Measurements from ENCODE around the gene FMN1.

The FMN1 gene

DNA sequence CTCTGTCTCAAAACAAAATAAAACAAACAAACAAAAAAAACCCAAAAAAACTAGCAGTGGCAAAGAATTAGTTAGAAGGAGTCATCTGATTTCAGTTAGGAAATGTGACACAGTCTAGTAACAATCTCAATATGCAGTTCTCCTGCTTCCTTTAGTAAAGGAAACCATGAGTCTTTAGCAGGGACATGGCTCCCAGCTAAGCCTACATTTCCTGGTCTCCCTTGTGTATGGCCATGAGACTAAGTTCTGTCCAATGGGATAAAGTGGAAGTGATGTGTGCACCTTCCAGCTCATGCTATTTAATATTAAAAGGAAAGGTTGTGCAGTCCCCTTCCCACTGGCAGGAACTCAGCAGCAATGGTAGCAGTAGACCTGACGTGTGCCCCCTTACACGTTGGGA lies 402.1 kb downstream of the FMN1 start:
- DNase-seq (ENCODE audit: low read depth in 1 of 2, low spot score in 1 of 2), result no peak

DNA sequence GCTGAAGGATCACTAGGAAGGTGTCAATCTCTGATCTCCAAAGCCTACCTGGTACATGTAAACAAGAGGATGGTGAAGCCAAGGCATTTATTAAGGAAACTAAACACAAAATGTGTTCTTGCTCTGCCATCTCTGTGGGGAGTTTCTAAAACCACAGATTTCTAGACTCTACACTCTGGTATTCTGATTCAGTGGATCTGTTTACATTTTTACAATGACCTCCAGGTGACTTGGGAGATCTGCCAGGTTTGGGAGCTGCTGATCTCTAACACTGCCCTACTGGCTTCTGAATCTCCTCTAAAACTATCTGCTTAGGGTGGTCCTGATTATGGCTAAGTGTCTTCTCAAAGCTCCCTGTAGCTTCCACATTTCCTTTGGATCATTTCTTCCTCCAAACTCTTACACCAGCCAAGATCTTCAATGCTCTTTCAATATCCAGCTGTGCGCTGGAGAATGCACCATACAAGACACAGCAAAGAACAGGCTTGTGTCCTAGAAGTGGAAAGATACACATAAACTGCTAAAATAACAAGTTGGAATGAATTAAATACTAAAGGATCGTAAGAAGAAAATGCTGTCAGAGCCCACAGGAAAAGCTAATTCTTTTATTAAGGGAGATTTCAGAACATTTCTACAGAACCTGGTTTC lies 404.0 kb downstream of the FMN1 start:
- no peak for DNase-seq (ENCODE audit: low read depth in 1 of 2, low spot score in 1 of 2)

DNA sequence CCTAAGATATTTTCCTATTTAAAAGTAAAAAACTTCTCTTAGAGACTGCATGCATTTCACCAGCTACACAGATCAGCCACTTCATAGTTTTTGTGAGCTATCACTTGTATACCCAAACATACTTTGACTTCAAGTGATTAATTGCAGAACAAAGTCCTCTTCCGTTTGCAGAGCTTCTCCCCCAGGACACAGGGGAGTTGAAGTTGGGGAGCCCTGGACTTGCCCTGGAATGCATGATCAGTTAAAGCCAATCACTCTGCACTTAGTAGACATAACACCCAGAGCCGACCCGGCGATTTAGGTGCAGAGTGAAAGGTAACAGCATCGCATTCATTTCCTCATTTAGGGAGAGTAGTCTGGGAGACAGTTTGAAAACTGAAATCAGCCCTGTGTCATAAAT lies 406.6 kb downstream of the FMN1 start:
- no peak for DNase-seq (ENCODE audit: low read depth in 1 of 2, low spot score in 1 of 2)

DNA sequence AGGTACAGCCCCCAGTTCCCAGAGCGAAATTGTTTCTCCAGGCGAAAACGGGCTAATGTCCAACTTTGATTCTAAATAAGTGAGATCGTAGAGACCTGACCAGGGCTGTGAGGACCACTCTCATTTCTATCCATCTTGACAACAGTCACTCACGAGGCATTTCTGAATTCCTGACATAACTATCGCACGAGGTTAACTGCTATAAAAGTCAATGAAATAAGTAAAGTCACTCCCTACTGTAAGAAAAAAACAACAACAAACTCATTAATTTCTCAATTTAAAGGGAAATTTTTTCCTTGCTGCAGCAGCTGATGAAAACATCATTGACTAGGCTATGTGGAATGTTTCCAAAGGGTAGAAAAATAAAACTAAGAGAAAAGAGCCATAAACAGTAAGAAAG lies 407.6 kb downstream of the FMN1 start:
- no peak for DNase-seq (ENCODE audit: low read depth in 1 of 2, low spot score in 1 of 2)

- DNase-seq (ENCODE audit: low read depth in 1 of 2, low spot score in 1 of 2), result no peak
Measured at GRCh38 chr15:32784581-32784980, 409.9 kb downstream of the FMN1 start.

GRCh38 chr15:32781781-32782180 lies 412.7 kb downstream of the FMN1 start:
- no peak for DNase-seq (ENCODE audit: low read depth in 1 of 2, low spot score in 1 of 2)

- DNase-seq (ENCODE audit: low read depth in 1 of 2, low spot score in 1 of 2), result no peak
Measured at GRCh38 chr15:32778391-32779176, 415.9 kb downstream of the FMN1 start.

DNA sequence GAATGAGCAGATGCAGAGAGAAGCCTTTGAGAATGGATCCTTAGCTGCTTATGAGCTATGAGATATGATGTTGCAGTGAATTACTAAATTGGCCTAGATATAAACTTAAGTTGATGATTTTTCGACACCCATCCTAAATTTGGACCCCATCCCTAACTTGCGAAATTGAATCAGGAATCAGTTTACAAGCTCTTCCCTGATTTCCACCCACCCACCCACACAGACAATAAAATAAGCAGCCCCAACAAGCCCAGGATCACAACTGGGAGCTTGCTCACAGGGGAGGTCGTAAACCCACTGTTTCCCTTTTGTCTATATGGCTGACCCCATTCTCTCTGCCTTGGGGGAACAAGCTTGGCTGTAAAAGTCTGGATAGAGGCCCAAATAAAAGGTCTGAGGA lies 419.4 kb downstream of the FMN1 start:
- no peak for DNase-seq (ENCODE audit: low read depth in 1 of 2, low spot score in 1 of 2)

- no peak for DNase-seq (ENCODE audit: low read depth in 1 of 2, low spot score in 1 of 2)
Measured at GRCh38 chr15:32774022-32774421, 420.5 kb downstream of the FMN1 start.

- no peak for DNase-seq (ENCODE audit: low read depth in 1 of 2, low spot score in 1 of 2)
Measured at GRCh38 chr15:32767236-32767635, 427.3 kb downstream of the FMN1 start.

- DNase-seq (ENCODE audit: low read depth in 1 of 2, low spot score in 1 of 2), result no peak
Measured at GRCh38 chr15:32766101-32766500, 428.4 kb downstream of the FMN1 start.

DNA sequence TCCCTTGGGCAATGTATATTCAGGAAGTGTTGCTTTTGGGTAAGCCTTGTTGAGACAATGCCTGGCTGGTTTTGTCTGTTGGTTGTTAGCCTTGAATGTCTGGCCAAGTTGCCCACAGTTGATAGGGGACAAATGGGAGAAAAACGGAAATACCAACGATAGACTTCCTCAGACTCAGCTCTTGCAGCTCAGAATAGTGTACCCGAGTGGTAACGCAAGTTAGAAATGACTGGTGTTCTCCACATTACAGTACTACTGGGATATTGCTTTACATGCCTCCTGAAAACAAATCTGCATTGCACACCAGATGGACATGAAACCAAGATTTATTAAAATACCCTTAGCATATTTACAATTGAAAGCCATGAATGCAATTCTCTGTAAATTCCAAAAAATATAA lies 429.3 kb downstream of the FMN1 start:
- DNase-seq (ENCODE audit: low read depth in 1 of 2, low spot score in 1 of 2), result no peak

DNA sequence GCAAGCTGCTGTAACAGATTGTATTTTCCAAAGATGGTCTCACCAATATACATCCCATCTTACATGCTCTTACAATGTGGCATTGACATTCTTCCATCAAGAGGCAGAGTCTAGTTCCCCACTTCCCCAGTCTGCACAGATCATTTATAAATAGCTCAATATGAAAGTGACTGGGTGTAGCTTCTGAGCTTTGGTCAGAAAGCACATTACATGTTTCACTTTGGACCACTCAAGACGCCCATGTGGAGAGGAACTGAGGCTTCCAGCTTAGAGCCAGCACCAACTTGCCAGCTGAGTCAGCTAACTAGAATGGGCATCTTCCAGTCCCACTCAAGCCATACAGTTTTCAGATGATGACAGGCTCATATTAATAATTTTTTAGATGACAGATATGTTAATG lies 431.2 kb downstream of the FMN1 start:
- no peak for DNase-seq (ENCODE audit: low read depth in 1 of 2, low spot score in 1 of 2)

- no peak for DNase-seq (ENCODE audit: low read depth in 1 of 2, low spot score in 1 of 2)
Measured at GRCh38 chr15:32757426-32757825, 437.1 kb downstream of the FMN1 start.

GRCh38 chr15:32750979-32751378 lies 443.5 kb downstream of the FMN1 start:
- no peak for DNase-seq (ENCODE audit: low read depth in 1 of 2, low spot score in 1 of 2)

- no peak for DNase-seq (ENCODE audit: low read depth in 1 of 2, low spot score in 1 of 2)
Measured at GRCh38 chr15:32747921-32748342, 446.6 kb downstream of the FMN1 start.

- no peak for DNase-seq (ENCODE audit: low read depth in 1 of 2, low spot score in 1 of 2)
Measured at GRCh38 chr15:32746116-32746857, 448.2 kb downstream of the FMN1 start.

DNA sequence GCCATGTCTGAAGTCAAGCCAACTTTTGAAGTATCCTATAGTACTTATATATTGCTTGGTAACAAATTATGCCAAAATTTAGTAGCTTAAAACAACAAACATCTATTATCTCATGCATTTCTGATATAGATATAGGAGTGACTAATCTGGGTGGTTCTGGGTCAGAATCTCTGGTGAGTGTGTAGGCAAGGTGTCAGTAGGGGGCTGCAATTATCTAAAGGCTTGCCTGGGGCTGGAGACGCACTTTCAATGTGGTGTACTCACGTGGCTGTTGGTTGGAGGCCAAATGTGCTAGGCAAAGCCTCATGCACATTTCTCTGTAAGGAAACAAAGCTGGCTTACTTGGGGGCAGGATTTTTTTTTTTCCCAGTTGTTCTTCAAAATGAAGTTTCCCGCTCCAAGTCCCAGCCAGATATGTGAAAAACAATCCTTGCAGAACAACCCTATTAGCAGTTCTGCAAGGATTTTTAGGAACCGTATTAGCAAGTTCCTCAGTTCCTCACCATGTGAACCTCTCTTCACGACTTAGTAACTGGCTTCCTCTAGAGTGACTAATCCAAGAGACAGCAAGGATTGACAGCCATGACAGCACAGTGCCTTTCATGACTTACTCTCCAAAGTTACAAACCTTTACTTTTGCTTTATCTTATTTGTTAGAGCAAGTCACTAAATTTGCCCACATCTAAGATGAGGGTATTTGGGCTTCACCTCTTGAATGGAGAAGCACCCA lies 450.9 kb downstream of the FMN1 start:
- no peak for DNase-seq (ENCODE audit: low read depth in 1 of 2, low spot score in 1 of 2)

DNA sequence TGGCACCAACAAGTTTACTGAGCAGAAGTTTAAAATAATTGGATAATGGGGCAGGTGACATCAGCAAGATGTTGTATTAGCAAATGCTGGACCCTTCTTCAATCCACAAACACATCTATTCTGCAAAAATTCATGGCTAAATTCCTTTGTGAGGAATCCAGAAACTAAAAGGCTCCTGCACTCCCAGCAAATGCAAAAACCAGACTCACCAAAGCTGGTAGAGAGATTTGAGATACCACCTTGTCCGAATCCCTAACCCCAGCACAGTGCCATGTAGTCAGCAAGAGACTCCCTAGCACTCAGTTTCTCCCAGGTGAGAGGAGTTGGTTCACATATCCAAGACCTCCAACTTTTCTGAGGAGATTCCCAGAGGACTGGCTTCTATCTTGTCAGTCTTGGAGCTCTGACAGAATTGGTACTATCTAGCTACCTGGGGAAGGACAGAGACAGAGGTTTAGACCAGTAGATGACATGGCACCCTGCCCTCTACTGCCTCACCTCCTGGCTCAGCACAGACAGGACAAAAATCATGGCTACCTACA lies 454.9 kb downstream of the FMN1 start:
- no peak for DNase-seq (ENCODE audit: low read depth in 1 of 2, low spot score in 1 of 2)

- no peak for DNase-seq (ENCODE audit: low read depth in 1 of 2, low spot score in 1 of 2)
Measured at GRCh38 chr15:32738666-32739065, 455.8 kb downstream of the FMN1 start.

DNA sequence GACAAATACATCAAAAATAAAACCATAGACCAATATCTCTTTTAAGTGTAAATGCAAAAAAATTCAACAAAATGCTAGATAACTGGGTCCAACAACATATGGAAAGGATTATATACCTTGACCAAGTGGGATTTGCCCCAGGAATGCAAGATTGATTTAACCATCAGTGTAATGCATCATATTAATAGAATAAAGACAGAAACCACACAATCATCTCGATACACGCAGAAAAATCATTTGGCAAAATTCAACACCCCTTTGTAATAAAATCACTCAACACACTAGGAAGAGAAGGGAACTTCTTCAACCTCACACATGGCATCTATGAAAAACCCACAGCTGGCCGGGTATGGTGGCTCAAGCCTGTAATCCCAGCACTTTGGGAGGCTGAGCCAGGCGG lies 457.2 kb downstream of the FMN1 start:
- no peak for DNase-seq (ENCODE audit: low read depth in 1 of 2, low spot score in 1 of 2)
